Measurements from ENCODE around the gene FAM83G.

DNA sequence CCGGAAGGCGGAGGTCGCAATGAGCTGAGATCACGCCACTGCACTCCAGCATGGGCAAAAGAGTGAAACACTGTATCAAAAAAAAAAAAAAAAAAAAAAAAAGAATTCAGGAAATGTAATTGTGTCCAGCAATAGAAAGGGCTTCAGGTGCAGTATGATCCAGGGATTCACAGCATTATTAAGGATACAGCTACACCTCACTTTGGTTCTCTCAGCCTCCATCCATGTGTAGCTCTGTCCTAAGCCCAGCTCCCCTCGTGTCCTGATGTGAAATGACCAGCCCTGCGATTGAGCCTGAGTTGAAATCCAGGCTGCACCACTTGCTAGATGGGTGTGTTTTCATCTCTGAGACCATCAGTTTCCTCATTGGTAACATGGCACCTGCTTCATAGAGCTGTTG is 49.6 kb downstream of the FAM83G start:
- TF ChIP-seq CTCF (IDR thresholded peaks at IDR 0.05) (no peak), POLR2A (IDR thresholded peaks at IDR 0.05) (no peak)
